Right lung (tissue), 5 donors: ENCODE measurements around the gene KDM2A. TPM values are rescaled to one million over a fixed set of nuclear protein-coding genes. Genes with fewer than 3 reads are reported as not detected.
"Not testable (repeated sequence)": the region's sequence is repeated elsewhere in the genome, so short reads cannot be mapped to it uniquely, and the experiment has no call there.

Source experiments
- DNase-seq, 2 donors: peaks; one replicate each; pipeline ENCODE4 v3.0.0-alpha.2; 2013
- polyA plus RNA-seq, 5 donors: library from polyadenylated mRNA; unstranded; fragments of 120-200 nt; gene quantifications; one replicate each; pipeline versions ENCODE4 v1.2.1 to v1.2.3, GENCODE V29; 2013; ENCODE audit warnings: inconsistent platforms in 1 of 5, low replicate concordance in 1 of 5; ENCODE audit not compliant: insufficient read length in 5 of 5, insufficient read depth in 1 of 5

Gene KDM2A
- polyA plus RNA-seq, 5 donors: 67.3 to 80.4 (median 70.7) TPM

DNA sequence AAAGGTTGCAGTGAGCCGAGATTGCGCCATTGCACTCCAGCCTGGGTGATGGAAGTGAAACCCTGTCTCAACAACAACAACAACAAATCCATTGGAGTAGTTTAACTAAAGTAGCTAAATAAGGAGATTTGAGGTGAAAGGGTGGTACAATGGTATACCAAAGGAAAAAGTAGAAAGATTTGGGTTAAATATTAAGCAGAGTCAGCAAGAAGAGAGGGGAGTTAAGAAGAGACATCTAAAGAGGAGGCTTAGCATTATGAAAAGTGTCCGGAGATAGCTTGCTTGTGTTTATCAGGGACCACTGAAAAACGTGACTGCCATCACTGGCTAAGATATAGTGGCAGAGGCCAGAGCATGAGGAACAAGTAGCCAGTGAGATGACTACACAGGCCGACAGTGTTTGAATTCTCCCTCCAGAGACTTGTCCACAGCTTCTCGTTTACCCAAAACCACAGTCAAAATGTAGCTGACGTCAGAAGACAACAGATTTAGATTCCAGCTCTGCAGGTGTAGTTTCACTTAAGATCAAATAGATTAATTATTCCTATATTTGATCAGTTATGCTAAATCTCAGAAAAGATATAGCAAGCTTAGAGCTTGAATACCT is 114.6 kb downstream of the KDM2A start:
- DNase-seq: no peak

DNA sequence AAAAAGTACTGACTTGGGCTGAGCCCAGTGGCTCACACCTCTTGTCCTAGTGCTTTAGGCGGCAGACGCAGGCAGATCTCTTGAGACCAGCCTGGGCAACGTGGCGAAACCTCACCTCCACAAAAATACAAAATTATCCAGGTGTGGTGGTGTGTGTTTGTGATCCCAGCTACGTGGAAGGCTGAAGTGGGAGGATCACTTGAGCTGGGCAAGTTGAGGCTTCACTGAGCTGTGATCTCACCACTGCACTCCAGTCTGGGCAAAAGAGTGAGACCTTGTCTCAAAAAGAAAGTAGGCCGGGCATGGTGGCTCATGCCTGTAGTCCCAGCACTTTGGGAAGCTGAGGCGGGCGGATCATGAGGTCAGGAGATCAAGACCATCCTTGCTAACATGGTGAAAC is 115.5 kb downstream of the KDM2A start:
- DNase-seq: not testable (repeated sequence)

DNA sequence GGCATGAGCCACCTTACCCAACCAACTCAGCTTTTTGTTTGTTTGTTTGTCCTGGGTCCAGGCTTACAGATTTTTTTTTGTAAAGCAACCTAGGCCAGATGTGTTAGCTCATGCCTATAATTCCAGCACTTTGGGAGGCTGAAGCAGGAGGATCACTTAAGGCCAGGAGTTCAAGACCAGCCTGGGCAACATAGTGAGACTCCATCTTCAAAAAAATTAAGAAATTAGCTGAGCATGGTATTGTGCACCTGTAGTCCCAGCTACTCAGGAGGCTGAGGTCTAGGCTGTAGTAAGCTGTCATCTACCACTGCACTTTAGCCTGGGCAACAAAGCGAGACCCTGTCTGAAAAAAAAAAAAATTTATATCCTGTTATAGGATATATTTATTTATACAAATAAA is 118.5 kb downstream of the KDM2A start:
- DNase-seq: no peak

DNA sequence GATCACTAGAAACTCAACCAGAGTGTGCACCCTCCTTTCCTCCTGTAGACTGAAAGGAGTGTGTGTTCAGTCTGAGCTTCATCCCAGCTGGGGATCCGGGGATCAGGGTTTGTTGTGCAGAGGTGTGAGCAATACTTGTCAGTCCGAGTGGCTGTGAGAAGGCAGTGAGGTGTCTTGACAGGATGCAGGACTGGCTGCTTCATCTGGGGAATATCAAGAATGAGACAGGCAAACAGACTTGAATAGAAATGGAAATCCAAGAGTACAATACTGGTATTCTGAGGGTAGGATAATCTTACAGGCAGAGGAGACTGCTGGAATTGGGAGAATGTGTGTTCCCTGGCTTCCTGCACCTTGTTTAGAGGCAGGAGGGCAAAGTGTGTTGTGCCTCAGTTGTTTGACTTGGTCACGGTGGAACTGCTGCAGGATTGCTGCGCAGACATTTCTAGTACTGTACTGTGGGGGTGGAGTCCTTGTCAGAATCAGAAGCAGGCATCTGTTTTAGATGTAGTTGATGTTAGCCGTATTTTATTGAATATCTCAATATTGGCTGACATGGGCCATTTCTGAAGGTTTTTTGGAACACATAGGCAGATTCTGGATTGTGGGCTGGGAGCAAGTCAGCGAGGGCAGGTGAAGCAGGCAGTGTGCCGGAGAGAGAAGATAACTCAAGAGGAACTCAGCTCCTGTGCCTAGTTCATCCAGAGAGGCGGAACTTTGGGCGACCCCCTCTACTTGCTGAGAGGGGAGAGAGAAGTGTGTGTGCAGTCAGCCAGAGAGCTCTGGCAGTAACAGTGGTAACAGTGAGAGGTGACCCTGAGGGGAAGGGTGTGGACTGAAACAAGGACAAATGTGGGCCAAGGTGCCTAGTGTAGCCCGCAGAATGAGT is 120.1 kb downstream of the KDM2A start:
- DNase-seq: no peak

DNA sequence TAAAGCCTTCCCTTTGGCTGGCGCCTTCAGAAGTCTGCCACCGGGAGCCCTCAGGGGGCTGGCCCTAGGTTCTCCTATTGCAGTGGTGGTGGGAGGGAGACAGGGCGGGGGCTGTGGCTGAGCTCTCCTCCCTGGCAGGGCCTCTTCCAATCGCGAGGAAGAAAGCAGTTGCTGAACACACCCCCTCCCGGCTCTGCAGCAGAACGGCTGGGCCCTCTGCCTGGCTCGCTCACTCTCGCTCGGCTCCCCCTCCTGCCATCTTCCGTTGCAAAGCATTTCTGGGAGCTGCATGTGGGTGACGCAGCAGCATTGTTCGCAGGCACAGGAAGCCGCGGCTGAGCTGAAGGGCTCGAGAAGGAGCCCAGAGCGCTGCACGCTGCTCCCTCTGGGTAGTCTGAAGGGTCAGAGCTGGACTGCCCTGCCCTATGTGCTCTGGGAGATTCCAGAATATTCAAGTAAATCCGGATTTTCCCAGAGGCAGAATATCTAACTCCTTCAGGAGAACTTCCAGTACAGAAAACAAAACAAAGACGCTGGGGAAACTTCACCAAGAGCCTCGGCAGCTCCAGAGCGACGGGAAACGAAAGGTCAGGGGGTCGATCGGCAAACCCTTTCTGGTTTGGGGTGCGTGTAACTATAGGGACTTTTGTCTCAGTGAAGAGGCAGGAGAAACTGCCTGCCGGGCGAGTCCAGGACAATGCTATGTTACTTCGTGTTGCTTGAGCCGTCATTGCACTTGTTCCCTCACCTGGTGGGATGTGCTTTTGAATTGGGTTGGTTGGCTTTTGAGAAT is 120.9 kb downstream of the KDM2A start:
- DNase-seq: peak; percentile 96 to 97

DNA sequence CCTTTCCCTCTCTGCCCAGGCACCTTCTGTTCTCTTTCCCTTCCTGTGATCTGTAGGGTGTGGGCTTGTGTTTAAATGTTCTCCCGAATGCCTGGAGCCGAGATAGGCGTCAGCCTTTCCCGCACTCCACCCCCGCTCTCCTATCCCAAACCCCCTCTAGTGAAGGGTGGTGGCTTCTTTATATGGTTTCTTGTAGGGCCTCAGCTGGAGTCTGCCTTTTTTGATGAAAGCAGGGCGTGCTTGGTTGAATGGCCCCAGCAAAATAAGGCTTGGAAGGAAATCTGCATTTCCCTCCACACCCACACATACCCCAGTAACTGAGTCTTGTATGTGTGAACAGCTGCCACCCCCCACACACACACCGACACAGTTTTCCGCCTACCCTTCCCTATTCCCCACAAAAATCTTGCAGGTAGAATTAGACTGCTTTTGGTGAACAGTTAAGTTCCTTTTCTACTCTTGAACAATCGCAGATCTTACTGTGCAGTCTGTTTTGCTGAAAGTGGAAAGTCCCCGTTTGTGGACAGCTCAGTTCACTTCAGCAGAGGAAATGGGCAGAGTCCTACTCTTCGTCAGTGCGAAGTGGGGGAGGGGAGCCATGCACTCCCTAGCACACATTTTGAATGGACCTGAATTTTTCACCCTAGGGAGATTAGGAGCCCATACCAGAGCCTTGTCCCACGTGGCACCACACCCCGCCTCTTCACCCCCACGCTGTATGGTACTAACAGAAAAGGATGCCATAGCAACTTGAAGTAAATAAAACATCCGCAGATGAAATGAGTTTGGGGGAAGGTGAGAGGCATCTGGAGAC is 121.7 kb downstream of the KDM2A start:
- DNase-seq: peak; percentile 56 to 65

DNA sequence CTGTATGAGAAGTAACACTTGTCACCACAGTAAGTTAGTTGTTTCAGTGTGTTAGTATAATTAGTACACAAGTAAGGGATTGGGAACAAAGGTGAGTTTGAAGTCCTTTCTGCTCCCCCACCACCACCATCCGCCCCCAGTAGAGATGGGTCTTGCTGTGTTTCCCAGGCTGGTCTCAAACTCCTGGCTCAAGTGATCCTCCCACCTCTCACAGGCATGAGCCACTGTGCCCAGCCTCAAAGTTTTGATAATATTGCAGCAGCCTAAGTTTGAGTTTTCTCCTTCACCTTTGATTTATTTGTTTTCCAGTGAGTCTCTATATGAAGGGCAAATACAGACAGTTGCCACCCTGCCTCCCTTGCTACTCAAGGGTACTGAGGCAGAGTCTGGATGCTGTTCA is 123.5 kb downstream of the KDM2A start:
- no peak for DNase-seq

DNA sequence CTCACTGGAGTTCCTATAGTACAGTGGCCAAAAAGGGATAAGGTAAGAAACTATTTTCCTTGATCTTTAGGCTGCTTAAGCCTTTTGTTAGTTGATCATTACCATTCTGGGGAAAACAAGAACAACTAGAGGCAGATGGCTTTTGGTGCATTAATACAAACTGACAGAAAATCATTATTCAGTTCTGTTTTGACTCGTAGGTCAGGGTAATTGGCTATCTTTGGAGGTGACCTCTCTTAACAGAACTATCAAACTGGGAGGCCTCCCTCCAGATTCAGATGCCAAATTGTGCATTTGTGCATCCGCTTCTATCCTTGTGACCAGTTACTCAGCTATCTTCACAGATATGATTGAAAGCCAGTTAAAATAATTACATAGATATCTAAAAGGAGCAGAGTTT is 124.0 kb downstream of the KDM2A start:
- DNase-seq: no peak

DNA sequence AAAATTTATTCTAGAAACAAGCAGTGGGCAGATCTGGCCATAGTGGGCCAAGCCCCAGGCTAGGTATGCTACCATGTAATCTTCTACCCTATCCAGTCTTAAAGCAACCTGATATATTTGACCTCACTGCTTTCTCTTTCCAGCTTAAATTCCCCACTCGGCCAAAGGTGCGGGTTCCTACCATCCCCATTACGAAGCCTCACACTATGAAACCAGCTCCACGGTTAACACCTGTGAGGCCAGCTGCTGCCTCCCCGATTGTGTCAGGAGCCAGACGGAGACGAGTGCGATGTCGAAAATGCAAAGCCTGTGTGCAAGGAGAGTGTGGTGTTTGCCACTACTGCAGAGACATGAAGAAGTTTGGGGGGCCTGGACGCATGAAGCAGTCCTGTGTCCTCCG is 126.0 kb downstream of the KDM2A start:
- DNase-seq: no peak

DNA sequence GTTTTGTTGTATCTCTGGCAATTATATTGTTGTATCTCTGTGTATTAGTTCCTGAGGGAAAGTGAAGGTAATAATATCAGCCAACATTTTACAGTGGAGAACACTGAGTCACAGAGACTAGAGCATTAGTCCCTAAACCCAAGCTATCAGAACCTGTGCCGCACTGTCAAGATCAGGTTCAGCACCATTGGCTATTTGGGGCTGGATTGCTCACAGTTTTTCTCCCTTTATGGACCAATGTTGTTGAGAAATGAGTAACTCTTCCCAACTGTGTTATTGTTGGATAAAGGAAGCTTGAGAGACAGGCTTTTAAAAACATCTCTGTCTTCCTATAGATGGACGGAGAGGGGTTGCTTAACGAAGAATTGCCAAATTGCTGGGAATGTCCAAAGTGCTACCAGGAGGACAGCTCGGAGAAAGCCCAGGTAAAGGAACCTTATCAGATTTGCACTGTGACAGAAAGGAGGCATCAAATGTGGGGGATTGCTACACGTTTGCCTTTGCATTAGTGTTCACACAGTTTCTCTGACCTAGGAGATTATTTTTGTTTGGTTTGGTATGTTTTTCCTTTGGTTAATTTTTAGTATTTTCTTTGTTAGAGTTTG is 129.0 kb downstream of the KDM2A start:
- DNase-seq: no peak

DNA sequence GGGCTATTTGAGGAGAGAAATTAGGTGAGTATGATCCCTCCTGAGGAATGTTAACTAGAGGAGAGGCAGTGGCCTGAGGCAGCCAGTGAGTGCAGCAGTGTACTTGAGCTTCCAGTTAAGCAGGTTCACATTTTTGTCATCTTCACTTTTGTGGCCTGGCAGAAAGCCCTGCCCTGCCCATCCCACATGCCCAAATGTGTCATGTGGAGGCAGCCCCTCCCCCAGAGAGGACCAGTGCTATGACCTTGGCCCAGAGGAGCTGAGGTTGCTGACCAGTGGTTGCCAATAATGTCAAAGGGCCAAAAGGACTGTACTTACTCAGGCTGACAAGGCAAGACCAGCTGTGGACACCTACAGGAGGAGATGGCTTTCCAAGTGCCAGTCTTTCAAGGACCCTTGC is 129.6 kb downstream of the KDM2A start:
- DNase-seq: peak in 1 of 2 donors; percentile 40

DNA sequence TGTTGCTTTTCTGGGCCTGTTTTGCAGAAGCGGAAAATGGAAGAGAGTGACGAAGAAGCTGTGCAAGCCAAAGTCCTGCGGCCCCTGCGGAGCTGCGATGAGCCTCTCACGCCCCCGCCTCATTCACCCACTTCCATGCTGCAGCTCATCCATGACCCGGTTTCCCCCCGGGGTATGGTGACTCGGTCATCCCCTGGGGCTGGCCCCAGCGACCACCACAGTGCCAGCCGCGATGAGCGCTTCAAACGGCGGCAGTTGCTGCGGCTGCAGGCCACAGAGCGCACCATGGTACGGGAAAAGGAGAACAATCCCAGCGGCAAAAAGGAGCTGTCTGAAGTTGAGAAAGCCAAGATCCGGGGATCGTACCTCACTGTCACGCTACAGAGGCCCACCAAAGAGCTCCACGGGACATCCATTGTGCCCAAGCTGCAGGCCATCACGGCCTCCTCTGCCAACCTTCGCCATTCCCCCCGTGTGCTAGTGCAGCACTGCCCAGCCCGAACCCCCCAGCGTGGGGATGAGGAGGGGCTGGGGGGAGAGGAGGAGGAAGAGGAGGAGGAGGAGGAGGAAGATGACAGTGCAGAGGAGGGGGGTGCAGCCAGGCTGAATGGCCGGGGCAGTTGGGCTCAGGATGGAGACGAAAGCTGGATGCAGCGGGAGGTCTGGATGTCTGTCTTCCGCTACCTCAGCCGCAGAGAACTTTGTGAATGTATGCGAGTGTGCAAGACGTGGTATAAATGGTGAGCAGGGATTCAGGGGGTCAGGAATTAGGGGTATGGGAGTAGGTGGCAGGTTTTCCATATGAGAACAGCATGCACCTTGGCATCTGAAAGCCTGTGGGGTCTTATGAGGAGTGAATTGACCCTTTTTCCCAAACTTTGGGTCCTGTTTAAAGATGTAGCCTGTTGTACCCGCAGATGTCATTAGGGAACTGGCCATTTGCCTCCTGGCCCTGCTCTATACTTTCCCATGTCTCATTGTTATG is 131.3 kb downstream of the KDM2A start:
- no peak for DNase-seq

DNA sequence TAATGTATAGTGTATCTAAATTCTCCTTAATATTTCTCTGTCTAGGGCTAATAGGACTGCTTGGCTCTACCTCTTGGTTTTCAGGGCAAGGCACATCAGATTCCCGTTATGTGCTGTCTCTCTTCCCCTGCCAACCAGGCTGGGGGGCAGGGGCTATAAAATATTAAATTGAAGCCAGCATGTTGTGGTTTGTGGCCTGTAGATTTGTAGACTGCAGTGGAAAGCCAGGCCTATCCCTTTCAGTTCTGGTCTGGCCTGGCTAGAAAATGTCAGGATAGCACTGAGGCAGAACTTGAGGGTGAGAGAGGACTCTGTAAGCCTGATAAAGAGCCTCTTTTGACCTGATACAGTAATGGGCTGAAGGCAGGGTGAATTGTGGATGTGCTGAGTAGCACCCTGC is 132.8 kb downstream of the KDM2A start:
- DNase-seq: no peak

DNA sequence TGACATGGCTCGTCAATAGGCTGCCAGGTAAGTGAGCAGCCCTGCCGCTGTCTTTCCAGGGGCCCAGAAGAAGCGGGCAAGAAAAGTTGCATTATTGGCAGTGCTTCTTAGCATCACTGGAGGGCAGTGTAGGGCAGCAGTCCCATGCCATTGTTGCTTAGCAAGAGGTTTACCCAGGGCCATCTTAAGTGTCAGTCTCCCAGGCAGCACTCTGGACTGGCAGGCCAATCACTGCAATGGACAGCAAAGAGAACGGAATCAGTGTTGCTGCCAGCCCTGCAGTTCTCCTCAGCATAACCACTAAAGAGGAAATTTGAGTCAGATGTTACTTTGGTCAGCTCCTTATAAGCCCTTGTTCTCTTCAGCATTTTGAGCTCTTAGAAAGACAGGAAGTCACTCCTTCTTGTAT is 133.8 kb downstream of the KDM2A start:
- no peak for DNase-seq

DNA sequence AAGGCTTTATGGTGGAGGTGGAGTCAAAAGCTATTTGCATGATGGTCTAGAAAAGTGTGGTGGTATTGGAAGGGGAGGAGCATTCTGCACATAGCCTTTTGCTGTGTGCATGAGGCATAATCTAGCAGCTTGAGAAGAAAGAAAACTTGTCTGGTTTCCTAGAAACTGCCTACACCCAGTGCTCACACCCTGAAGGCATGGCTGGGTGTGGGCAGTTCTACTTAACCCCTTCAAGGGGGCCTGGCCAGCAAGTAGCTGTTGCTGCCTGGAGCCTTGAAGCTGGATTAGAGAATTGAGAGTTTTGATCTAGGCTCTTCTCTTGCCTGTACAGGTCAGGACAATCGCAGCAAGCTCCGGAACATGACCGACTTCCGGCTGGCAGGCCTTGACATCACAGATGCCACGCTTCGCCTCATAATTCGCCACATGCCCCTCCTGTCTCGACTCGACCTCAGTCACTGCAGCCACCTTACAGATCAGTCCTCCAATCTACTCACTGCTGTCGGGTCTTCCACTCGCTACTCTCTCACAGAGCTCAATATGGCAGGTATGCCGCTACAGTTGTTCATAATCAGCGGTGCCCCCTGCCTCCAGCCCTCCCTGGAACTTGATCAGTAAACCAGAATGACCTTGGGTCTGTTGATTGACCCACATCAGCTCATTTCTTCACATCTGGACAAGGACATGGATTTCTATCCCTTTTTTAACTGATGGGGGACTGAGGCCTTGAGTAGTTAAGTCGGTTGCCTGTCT is 135.0 kb downstream of the KDM2A start:
- no peak for DNase-seq

DNA sequence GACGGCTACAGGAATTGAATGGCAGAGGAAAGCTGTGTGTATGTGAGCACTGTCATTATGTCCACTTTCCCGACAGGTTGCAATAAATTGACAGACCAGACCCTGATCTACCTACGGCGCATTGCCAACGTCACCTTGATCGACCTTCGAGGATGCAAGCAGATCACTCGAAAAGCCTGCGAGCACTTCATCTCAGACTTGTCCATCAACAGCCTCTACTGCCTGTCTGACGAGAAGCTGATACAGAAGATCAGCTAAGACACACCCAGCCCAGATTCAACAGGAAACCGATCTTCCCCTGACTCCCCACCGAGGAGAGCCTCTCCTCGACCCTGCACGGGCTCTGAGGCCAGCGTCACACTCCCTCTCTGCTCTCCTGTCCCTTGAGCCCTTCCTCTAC is 135.7 kb downstream of the KDM2A start:
- DNase-seq: no peak

DNA sequence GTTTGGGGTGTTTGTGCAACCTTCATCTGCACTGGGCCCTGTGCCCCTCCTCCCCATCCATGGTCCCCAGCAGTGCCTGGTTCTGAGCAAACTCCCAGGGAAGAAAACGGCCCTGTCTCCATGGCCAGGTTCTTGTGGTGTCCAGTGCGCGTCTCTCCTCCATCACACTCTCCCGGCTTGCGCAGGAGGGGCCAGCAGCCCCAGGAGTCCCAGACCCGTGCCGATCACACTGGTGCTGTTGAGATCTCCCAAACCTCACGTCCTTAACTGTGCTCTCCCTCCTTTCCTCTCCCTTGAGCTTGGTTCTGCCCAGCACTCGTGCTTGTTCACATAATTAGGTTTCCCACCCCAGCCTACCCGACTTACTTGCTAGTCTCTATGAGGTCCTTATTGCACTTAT is 136.3 kb downstream of the KDM2A start:
- DNase-seq: no peak

DNA sequence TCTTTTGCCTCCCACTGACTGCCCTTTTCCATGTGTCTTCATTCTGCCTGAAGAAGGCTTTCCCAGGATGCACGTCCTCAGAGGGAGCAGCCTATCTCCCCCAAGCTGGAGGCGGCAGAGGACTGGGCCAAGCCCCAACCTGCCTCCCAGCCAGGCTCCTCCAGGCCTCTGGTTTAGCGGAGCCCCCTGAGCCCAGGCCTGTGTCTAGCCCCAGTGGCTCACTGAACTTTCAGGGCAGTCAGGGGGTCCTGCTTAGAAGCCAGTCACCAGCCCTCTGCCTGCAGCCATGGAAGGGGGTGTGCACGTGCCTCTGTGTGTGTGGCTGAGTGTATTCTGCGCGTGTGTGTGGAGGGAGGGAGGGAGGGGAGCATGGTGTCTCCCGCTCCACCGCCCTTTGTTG is 136.8 kb downstream of the KDM2A start:
- no peak for DNase-seq

DNA sequence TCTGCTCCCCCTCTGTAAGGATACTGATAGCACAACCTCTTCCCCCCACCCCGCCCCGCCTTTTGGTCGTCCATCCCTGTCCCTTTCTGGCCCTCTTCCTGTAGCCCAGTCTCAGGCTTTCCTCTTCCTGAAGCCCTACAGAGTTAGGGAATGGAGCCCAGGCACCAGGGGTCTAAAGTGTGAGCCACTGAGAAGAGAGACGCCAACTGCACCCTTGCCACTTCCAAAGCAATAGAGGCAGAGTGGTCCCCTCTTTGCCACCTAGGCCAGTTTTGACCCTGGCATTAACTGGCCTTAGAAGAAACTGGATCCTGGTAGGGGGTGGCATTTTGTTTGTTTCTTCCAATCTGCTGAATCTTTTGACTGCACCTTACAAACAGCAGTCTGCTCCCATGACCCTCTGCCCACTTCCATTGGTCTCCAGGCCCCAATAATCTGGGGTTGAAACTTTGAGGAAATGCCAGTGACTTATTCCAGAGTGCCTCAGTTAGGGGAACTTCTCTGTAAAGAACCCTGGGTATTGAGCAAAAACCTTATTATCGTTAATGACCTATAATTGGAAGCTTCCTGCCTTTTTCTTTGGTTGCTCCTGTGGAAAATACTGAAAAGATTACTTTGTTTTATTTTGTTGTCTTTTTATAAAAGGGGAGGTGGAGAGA is 137.5 kb downstream of the KDM2A start:
- no peak for DNase-seq
